HG03045 (cell line): ENCODE measurements around the gene IQCE.

Experiments
- ATAC-seq: cut with Tn5 transposase; IDR thresholded peaks from one replicate; pipeline ENCODE4 v1.9.1; 2021; ENCODE audit warnings: mild to moderate bottlenecking, moderate library complexity; ENCODE audit not compliant: unreplicated experiment

Gene IQCE

DNA sequence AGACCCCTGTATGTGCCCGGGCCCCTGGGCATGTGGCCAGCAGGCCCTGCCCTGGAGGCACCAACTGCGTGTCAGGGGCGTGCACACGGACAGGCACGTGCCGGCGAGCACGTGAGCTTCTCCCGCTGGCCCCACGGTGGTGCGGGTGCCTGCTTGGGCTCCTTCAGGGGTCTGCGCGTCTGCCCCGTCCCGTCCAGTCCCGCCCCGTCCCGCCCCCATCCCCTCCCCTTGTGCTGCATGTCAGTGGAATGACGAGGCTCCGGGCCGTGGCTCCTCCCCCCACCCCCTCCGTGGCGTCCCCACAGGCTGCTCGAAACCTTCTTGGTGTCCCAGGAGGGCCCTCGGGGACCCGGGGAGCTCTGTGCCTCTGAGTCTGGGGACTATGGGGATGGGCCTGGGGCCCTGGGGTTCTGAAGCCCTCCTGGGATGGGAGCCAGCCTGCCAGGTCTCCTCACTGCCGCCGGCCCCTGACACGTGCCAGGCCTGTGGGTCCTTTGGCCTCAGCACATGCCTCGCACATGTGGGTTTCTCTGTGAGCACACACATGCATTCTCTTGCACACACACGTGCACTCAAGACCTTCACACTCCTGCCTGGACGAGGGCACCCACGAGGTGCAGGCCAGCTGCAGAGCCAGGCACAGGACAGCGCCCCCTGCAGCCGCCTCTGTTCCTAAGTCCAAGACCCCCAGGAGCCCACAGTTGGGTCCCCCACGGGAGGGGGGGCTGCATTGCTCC is 101.7 kb downstream of the IQCE start:
- ATAC-seq: no peak

DNA sequence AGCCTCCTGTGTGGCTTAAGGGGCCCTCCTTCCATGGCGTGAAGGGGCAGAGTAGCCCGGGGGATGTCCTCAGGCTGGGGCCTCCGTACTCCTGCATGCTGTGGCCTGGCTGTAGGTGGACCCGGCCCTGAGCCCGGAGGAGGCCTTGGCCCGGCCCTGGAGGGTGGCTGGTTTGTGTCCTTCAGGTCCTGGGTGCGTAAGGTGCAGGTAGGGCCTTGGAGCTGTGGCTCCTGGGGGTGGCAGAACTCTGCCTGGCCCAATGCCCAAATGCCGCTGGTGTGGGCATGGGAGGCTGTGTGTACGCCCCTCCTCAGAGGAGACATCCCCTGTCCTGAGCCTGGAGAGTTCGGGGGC is 102.3 kb downstream of the IQCE start:
- no peak for ATAC-seq

DNA sequence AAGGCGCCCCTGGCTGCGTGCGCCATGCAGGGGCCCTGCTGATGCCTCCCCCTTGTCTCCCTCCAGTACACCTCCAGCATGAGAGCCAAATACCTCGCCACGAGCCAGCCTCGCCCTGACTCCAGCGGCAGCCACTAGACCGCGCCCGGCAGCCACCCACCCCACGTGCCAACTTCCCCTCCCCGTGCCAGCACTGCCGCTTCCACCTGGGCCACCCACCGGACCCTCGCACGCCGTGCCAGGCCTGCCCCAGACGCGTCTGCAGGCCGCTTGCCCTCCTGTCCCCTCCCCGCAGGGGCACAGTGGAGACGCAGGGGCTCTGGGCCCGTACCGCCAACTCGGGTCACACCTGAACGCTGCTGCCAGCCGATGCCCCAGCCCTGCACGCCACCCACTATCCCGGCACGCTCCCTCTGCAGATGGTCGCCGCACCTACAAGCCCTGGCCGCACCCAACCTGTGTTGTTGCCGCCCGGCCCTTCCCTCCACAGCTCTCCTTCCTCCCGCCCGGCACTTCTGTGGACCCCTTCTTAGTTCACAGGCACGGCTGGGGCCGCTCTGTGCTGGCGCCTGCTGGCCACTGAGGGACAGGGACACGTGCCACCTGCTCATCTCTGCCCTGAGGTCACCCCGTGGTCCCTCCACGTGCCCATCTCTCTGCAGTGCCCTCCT is 103.0 kb downstream of the IQCE start:
- no peak for ATAC-seq

DNA sequence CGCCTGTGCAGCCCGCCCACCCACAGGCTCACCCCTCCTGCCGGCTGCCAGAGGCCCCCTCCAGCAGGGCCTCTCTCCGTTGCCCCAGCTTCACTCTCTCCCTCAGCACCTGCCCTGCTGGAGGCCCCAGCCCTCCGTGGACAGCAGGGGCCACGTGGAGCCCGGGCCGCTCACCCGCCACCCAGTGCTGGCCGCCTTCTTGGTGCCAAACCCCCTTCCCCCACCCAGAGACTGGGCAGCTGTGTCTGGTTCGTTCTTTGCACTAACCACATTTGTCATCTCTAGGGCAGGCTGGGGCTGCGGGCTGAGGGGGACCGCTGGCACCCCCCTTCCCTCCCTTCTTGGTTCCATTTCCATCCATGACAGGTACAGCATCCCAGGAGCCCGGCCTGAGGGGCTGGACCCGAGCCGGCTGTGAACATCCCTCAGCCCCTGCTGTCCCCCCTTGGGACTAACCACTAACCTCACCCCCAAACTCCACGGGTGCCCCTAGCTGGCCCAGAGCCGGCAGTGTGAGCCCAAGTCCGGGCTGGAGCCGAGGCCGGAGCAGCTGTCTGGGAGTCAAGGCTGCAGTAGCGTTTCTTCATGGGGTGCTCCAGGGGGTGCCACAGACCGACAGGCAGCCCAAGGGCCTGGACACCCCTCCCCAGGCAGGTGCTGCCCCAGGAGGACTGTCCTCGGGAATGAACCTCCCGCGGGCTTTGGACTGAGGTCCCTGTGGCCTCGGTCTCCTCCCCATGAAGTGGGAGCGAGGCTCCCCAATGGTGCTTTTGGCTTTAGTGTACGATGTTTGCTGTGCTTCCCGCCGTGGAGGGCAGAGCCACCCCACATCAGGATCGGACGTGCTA is 103.7 kb downstream of the IQCE start:
- no peak for ATAC-seq

DNA sequence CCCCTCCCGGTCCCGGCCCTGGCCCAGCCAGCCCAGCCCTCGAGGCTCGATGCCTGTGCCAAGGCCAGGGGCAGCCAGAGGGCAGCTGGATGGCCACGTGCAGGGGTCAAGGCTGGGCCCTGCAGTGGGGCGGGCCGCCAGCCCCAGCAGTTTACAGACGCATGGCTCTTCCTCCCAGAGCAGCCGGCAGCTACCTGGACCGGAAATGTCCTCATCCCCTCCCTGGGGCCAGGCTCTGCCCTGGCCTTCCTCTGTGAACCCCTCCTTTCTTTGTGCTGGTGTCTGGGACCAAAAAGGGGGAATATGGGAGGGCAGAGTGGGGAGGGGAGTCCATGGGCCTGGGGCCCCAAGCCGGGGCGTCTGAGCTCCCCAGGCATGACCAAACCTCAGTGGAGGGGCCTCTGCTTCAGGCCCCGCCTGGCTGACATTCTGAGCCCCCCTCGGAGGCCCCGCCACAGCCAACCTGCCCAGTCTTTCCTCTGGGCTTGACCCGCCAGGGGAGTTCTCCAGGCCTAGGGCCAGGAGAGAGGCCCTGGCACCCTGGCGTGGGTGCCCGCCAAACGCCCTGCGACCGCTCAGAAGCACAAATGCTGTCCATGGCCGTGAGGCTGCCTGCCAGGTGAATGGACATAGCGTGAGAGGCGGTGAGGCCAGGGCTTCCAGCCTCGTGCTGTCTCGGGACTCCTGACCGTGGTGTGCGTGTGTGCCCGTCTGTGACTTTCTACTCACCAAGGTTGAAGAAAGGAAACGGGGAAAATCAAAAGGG is 104.5 kb downstream of the IQCE start:
- no peak for ATAC-seq

DNA sequence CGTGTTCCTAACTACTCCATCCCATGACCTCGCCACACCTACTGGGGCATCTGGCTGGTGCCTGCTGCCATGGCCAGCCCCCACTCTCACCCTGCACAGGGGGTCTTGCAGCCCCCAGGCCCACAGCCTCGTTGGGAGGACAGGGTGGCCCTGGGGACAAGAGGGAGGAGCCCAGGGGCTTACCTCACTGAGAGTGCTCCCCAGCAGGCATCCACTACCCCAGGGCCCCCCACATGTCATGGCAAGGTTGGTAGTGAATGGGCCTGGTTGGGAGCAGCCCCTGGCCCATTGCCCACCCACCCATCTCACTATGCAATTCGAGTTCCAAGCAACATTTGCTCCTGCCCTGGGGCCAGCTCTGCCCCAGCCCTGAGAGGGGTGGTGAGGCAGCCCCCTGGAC is 105.2 kb downstream of the IQCE start:
- no peak for ATAC-seq
